NB4 (cell line): ENCODE results near the gene KCNQ5.

Experiments
- CTCF ChIP-seq: IDR thresholded peaks from one replicate; pipeline ENCODE4 v1.5.1; 2012; ENCODE audit warnings: low read depth, low read length
- POLR2A ChIP-seq: IDR thresholded peaks from 2 replicates; pipeline ENCODE4 v1.6.1; 2011; ENCODE audit warnings: mild to moderate bottlenecking; ENCODE audit not compliant: insufficient read length; ENCODE audit errors: extremely low read depth

- TF ChIP-seq POLR2A, result no peak
- no peak for TF ChIP-seq CTCF
Observed at GRCh38 chr6:72746276-72746675, 124.4 kb downstream of the KCNQ5 start.
